Measurements from ENCODE around the gene ECE1. TPM values are rescaled to one million over a fixed set of nuclear protein-coding genes. Genes with fewer than 3 reads are reported as not detected.

ECE1 gene
- total and polyA plus RNA-seq, 10 of the 15 experiments (the other 5 are each of a cell fraction or from before 2014, with no cell fraction given) = 0.97 to 81.0 (median 37.0) TPM

DNA sequence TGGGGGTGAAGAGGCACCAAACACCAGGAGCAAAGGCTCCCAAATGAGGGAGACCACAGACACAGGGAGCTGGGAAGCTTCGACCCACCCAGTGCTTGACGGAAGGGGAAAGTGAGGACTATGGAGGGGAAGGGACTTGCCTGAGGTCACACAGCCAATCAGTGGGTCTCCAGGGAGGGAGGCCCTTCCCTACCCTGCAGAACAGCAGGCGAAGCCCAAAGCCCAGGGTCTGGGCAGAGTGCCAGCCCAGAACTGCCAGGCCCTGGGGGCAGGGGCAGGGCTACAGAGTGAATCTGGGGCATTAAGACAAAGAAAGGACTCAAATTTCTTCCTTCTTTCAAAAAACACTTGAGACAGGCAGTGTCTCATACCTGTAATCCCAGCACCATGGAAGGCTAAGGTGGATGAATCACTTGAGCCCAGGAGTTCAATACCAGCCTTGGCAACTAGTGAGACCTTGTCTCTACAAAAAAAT, 45.5 kb upstream of the ECE1 start (continued):
- TF ChIP-seq, protein P1, sequence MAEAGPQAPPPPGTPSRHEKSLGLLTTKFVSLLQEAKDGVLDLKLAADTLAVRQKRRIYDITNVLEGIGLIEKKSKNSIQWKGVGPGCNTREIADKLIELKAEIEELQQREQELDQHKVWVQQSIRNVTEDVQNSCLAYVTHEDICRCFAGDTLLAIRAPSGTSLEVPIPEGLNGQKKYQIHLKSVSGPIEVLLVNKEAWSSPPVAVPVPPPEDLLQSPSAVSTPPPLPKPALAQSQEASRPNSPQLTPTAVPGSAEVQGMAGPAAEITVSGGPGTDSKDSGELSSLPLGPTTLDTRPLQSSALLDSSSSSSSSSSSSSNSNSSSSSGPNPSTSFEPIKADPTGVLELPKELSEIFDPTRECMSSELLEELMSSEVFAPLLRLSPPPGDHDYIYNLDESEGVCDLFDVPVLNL (IDR thresholded peaks at IDR 0.05; ENCODE audit: low read depth, low read length) = no peak
- TF ChIP-seq BCL3 (IDR thresholded peaks at IDR 0.05; ENCODE audit: borderline replicate concordance, insufficient read depth, low read depth, low read length, poor library complexity, severe bottlenecking) (no peak), BCL11A (IDR thresholded peaks at IDR 0.05; ENCODE audit: low read depth, low read length) (no peak), MTA3 (IDR thresholded peaks at IDR 0.05; ENCODE audit: borderline replicate concordance, low read length) (no peak), MYB (IDR thresholded peaks at IDR 0.05; ENCODE audit: borderline replicate concordance, low read depth, low read length) (no peak), CBX3 (IDR thresholded peaks at IDR 0.05; ENCODE audit: borderline replicate concordance, low read depth) (no peak), GABPA (IDR thresholded peaks at IDR 0.05; ENCODE audit: low read depth) (no peak)
- TF ChIP-seq, protein P2, sequence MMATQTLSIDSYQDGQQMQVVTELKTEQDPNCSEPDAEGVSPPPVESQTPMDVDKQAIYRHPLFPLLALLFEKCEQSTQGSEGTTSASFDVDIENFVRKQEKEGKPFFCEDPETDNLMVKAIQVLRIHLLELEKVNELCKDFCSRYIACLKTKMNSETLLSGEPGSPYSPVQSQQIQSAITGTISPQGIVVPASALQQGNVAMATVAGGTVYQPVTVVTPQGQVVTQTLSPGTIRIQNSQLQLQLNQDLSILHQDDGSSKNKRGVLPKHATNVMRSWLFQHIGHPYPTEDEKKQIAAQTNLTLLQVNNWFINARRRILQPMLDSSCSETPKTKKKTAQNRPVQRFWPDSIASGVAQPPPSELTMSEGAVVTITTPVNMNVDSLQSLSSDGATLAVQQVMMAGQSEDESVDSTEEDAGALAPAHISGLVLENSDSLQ (IDR thresholded peaks at IDR 0.05) = no peak
- TF ChIP-seq, protein P3, sequence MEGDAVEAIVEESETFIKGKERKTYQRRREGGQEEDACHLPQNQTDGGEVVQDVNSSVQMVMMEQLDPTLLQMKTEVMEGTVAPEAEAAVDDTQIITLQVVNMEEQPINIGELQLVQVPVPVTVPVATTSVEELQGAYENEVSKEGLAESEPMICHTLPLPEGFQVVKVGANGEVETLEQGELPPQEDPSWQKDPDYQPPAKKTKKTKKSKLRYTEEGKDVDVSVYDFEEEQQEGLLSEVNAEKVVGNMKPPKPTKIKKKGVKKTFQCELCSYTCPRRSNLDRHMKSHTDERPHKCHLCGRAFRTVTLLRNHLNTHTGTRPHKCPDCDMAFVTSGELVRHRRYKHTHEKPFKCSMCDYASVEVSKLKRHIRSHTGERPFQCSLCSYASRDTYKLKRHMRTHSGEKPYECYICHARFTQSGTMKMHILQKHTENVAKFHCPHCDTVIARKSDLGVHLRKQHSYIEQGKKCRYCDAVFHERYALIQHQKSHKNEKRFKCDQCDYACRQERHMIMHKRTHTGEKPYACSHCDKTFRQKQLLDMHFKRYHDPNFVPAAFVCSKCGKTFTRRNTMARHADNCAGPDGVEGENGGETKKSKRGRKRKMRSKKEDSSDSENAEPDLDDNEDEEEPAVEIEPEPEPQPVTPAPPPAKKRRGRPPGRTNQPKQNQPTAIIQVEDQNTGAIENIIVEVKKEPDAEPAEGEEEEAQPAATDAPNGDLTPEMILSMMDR (IDR thresholded peaks at IDR 0.05 in 2 of 3, conservative IDR thresholded peaks at IDR 0.05 in 1 of 3; ENCODE audit: control insufficient read depth in 2 of 3, extremely low read depth in 1 of 3, insufficient read depth in 1 of 3, low read depth in 3 of 3, low read length in 3 of 3) = no peak

Data from GM12878 (cell line).